Thoracic aorta (tissue), 2 donors: ENCODE results near the gene GRID2IP. TPM values are rescaled to one million over a fixed set of nuclear protein-coding genes. Genes with fewer than 3 reads are reported as not detected.
A peak's percentile ranks its signal among the peaks of the same experiment; 100 is the strongest.

Source experiments
- ATAC-seq: fragments of 150-250 bp; one replicate; pipeline ENCODE4 v1.8.0; 2017; ENCODE audit warnings: low read depth; ENCODE audit not compliant: insufficient number of reproducible peaks, low FRiP score
- DNase-seq: peaks from one replicate; pipeline ENCODE4 v3.0.0-alpha.2; 2020; ENCODE audit warnings: low spot score
- H3K27ac ChIP-seq, 2 donors: fragments of 200-600 bp; sonication (generic); 1 replicate in 1 of 2; 2 replicates in 1 of 2; pipeline ENCODE4 v1.5.1; 2016; ENCODE audit warnings: mild to moderate bottlenecking in 2 of 2, moderate library complexity in 2 of 2
- H3K27me3 ChIP-seq: fragments of 200-600 bp; sonication (generic); replicated peaks from 2 replicates; pipeline ENCODE4 v1.6.0; 2016; ENCODE audit warnings: mild to moderate bottlenecking; ENCODE audit not compliant: insufficient read depth
- H3K36me3 ChIP-seq: fragments of 200-600 bp; sonication (generic); one replicate; pipeline ENCODE4 v1.5.1; 2016
- H3K4me1 ChIP-seq, 2 donors: fragments of 200-600 bp; sonication (generic); 1 replicate in 1 of 2; 2 replicates in 1 of 2; pipeline versions ENCODE4 v1.5.1 to v1.6.0; 2016; ENCODE audit warnings: low read depth in 2 of 2, mild to moderate bottlenecking in 1 of 2; ENCODE audit not compliant: control insufficient read depth in 1 of 2
- H3K4me3 ChIP-seq: fragments of 200-600 bp; sonication (generic); 2 replicates; pipeline ENCODE4 v1.5.1; 2016; ENCODE audit warnings: mild to moderate bottlenecking
- H3K9me3 ChIP-seq: fragments of 200-600 bp; sonication (generic); 2 replicates; pipeline ENCODE4 v1.5.1; 2016
- CTCF ChIP-seq: fragments of 200-600 bp; sonication (generic); IDR thresholded peaks from one replicate; pipeline ENCODE4 v1.5.1; 2019; ENCODE audit warnings: antibody characterized with exemption
- total RNA-seq, 2 donors: library from RNA; depleted of rRNA; stranded (reverse); fragments of >200 nt; gene quantifications; one replicate each; pipeline versions ENCODE4 v1.1.0 to v1.2.3, GENCODE V29; 2016

GRID2IP gene
- total RNA-seq, 2 donors from 2014 or later = 0.14 to 0.35 TPM

- Histone ChIP-seq H3K36me3 (no peaks in the 10 kb centered on the region), H3K27ac (no peak overlapping the region), H3K4me1 (peaks cover 5 to 7% of the 10 kb centered on the region in 2 donors), H3K4me3 (peak overlapping the region; percentile 84), H3K9me3 (no peaks in the 10 kb centered on the region), H3K27me3 (no peaks in the 10 kb centered on the region)
- no peak for TF ChIP-seq CTCF
- DNase-seq = no peak
- no peak for ATAC-seq
These were observed 48.4 kb downstream of the GRID2IP start for GRCh38 chr7:6502886-6503285.

GRCh38 chr7:6501586-6502564 is 49.4 kb downstream of the GRID2IP start:
- H3K27ac ChIP-seq = no peak overlapping the region
- DNase-seq = no peak
- H3K4me3 ChIP-seq = no peak overlapping the region
- no peaks in the 10 kb centered on the region for H3K27me3 ChIP-seq
- ATAC-seq = no peak
- H3K9me3 ChIP-seq = no peaks in the 10 kb centered on the region
- no peaks in the 10 kb centered on the region for H3K36me3 ChIP-seq
- peaks cover 5 to 7% of the 10 kb centered on the region in 2 donors for H3K4me1 ChIP-seq
- TF ChIP-seq CTCF = no peak

GRCh38 chr7:6500691-6501090 is 50.6 kb downstream of the GRID2IP start:
- H3K4me3 ChIP-seq = no peak overlapping the region
- H3K27ac ChIP-seq = no peak overlapping the region
- no peaks in the 10 kb centered on the region for H3K9me3 ChIP-seq
- no peak for ATAC-seq
- peaks cover 5 to 7% of the 10 kb centered on the region in 2 donors for H3K4me1 ChIP-seq
- no peak for TF ChIP-seq CTCF
- no peak for DNase-seq
- no peaks in the 10 kb centered on the region for H3K36me3 ChIP-seq
- H3K27me3 ChIP-seq = no peaks in the 10 kb centered on the region

GRCh38 chr7:6497994-6498393 is 53.3 kb downstream of the GRID2IP start:
- H3K9me3 ChIP-seq = no peaks in the 10 kb centered on the region
- TF ChIP-seq CTCF = no peak
- H3K27ac ChIP-seq = no peak overlapping the region
- no peaks in the 10 kb centered on the region for H3K27me3 ChIP-seq
- H3K4me3 ChIP-seq = no peak overlapping the region
- no peaks in the 10 kb centered on the region for H3K36me3 ChIP-seq
- no peaks in the 10 kb centered on the region for H3K4me1 ChIP-seq
- DNase-seq (no peak), ATAC-seq (no peak)

- Histone ChIP-seq H3K27me3 (no peaks in the 10 kb centered on the region), H3K9me3 (no peaks in the 10 kb centered on the region), H3K4me3 (no peak overlapping the region), H3K4me1 (no peaks in the 10 kb centered on the region), H3K36me3 (no peaks in the 10 kb centered on the region), H3K27ac (no peak overlapping the region)
- ATAC-seq = no peak
- no peak for DNase-seq
- TF ChIP-seq CTCF = no peak
These were observed 53.7 kb downstream of the GRID2IP start for GRCh38 chr7:6497637-6497905.
